Transverse colon (tissue), 4 donors: ENCODE results near the gene RNU6-1. TPM values are rescaled to one million over a fixed set of nuclear protein-coding genes. Genes with fewer than 3 reads are reported as not detected.

ENCODE experiments used
- DNase-seq: peaks from one replicate; pipeline ENCODE4 v3.0.0-alpha.2; 2019
- H3K27ac ChIP-seq, 4 donors: fragments of 200-600 bp; sonication (generic); 2 replicates each; pipeline ENCODE4 v1.5.1; 2016 to 2018; ENCODE audit warnings: inconsistent platforms in 4 of 4
- H3K27me3 ChIP-seq: fragments of 200-600 bp; sonication (generic); 2 replicates; pipeline ENCODE4 v1.5.1; 2017; ENCODE audit warnings: inconsistent platforms
- H3K36me3 ChIP-seq, 4 donors: fragments of 200-600 bp; sonication (generic); 2 replicates each; pipeline ENCODE4 v1.5.1; 2017 to 2019; ENCODE audit warnings: inconsistent platforms in 4 of 4
- H3K4me1 ChIP-seq, 4 donors: fragments of 200-600 bp; sonication (generic); 2 replicates each; pipeline ENCODE4 v1.5.1; 2017 to 2020; ENCODE audit warnings: inconsistent platforms in 4 of 4
- H3K4me3 ChIP-seq, 4 donors: fragments of 200-600 bp; sonication (generic); 1 replicate in 1 of 4; 2 replicates in 3 of 4; pipeline versions ENCODE4 v1.5.1 to v1.6.1; 2017 to 2019; ENCODE audit warnings: inconsistent platforms in 4 of 4
- H3K9me3 ChIP-seq, 2 donors: fragments of 200-600 bp; sonication (generic); 2 replicates each; pipeline ENCODE4 v1.5.1; 2017 to 2019; ENCODE audit warnings: inconsistent platforms in 2 of 2
- CTCF ChIP-seq, 5 experiments: fragments of 200-600 bp in 3 of 5; fragments of 450-650 bp in 2 of 5; sonication (generic) in 3 of 5; IDR thresholded peaks; 1 replicate in 2 of 5; 2 replicates in 3 of 5; pipeline ENCODE4 v1.5.1; 2016 to 2017; ENCODE audit warnings: antibody characterized with exemption in 5 of 5, inconsistent platforms in 3 of 5, mild to moderate bottlenecking in 2 of 5, moderate library complexity in 1 of 5
- EP300 ChIP-seq: sonication (generic); formaldehyde crosslinking; IDR thresholded peaks from one replicate; pipeline ENCODE4 v1.6.1; 2017; ENCODE audit warnings: antibody characterized with exemption, low read depth
- POLR2A ChIP-seq: fragments of 450-650 bp; IDR thresholded peaks from one replicate; pipeline ENCODE4 v1.6.1; 2016; ENCODE audit warnings: antibody characterized with exemption, mild to moderate bottlenecking, moderate library complexity
- POLR2AphosphoS5 ChIP-seq, 3 donors: sonication (generic); formaldehyde crosslinking; IDR thresholded peaks; one replicate each; pipeline ENCODE4 v1.6.1; 2016; ENCODE audit warnings: antibody characterized with exemption in 3 of 3
- WGBS, 2 donors: methylation state at CpG; one replicate each; pipeline ENCODE4 v1.1.5; 2018; ENCODE audit warnings: low coverage in 1 of 2; 5-methylcytosine and 5-hydroxymethylcytosine counted together
- in situ Hi-C, 4 donors: fragments of 200-750 bp; cut with MboI; loops; one replicate each; pipeline versions ENCODE4 v1.15.0 to v1.15.1; 2017; ENCODE audit warnings: low sequenced_read_pairs in 3 of 4, low pct_ligation_motif_present in 1 of 4, low pct_unique_long_range_greater_than_20kb in 1 of 4
- intact Hi-C: fragments of 100-400 bp; cut with DNase I; formaldehyde crosslinking; loops from one replicate; pipeline ENCODE4 v1.15.1; 2023; ENCODE audit warnings: low total_unique reads
- total RNA-seq, 4 donors: library from RNA; depleted of rRNA; stranded (reverse); fragments of >200 nt; gene quantifications; one replicate each; pipeline ENCODE4 v1.1.0, GENCODE V29; 2016

RNU6-1 gene
- total RNA-seq, 4 donors from 2014 or later = not detected

- H3K9me3 ChIP-seq = no peaks in the 10 kb centered on the region
- no peaks in the 10 kb centered on the region for H3K36me3 ChIP-seq
- intact Hi-C loops = no loop called here
- in situ Hi-C loops = loop anchor here in 1 of 4 donors (25.0 kb wide), 1 partner anchor 345 kb away; no protein-coding TSS in a partner anchor
- TF ChIP-seq POLR2A (no peak), POLR2AphosphoS5 (IDR thresholded peaks at IDR 0.05) (no peak), CTCF (IDR thresholded peaks at IDR 0.05) (no peak), EP300 (no peak)
- 87% methylated on average over 5 of the region's 5 CpGs; no CpG with 5 or more reads in 1 of the 2 donors for WGBS, 2 donors
- H3K27ac ChIP-seq = no peak overlapping the region
- no peaks in the 10 kb centered on the region for H3K4me1 ChIP-seq
- DNase-seq = no peak
- H3K4me3 ChIP-seq = no peak overlapping the region
- no peaks in the 10 kb centered on the region for H3K27me3 ChIP-seq
Observed at GRCh38 chr15:67807141-67807540, 32.7 kb downstream of the RNU6-1 start.

- TF ChIP-seq POLR2AphosphoS5 (IDR thresholded peaks at IDR 0.05) (no peak), EP300 (no peak), CTCF (IDR thresholded peaks at IDR 0.05) (no peak), POLR2A (no peak)
- no peaks in the 10 kb centered on the region for H3K9me3 ChIP-seq
- H3K27ac ChIP-seq = no peak overlapping the region
- in situ Hi-C loops = loop anchor here in 1 of 4 donors (25.0 kb wide), 1 partner anchor 344 kb away; no protein-coding TSS in a partner anchor
- H3K27me3 ChIP-seq = no peaks in the 10 kb centered on the region
- intact Hi-C loops = no loop called here
- no peaks in the 10 kb centered on the region for H3K4me1 ChIP-seq
- 95% methylated on average over 18 of the region's 18 CpGs; no CpG with 5 or more reads in 1 of the 2 donors for WGBS, 2 donors
- DNase-seq = no peak
- no peaks in the 10 kb centered on the region for H3K36me3 ChIP-seq
- no peak overlapping the region for H3K4me3 ChIP-seq
Observed at GRCh38 chr15:67806536-67806935, 33.3 kb downstream of the RNU6-1 start.

GRCh38 chr15:67805666-67806516, 34.0 kb downstream of the RNU6-1 start:
- Histone ChIP-seq H3K4me1 (no peaks in the 10 kb centered on the region), H3K36me3 (no peaks in the 10 kb centered on the region), H3K27ac (no peak overlapping the region), H3K9me3 (no peaks in the 10 kb centered on the region), H3K27me3 (no peaks in the 10 kb centered on the region), H3K4me3 (no peak overlapping the region)
- intact Hi-C loops (no loop called here), in situ Hi-C loops (loop anchor here in 1 of 4 donors (25.0 kb wide), 1 partner anchor 344 kb away; no protein-coding TSS in a partner anchor)
- no peak for DNase-seq
- WGBS, 2 donors = 89 to 100% methylated on average over 2 to 16 of the region's 16 CpGs
- TF ChIP-seq EP300 (no peak), CTCF (IDR thresholded peaks at IDR 0.05) (no peak), POLR2AphosphoS5 (IDR thresholded peaks at IDR 0.05) (no peak), POLR2A (no peak)

- Histone ChIP-seq H3K4me3 (no peak overlapping the region), H3K9me3 (no peaks in the 10 kb centered on the region), H3K36me3 (no peaks in the 10 kb centered on the region), H3K4me1 (no peaks in the 10 kb centered on the region), H3K27me3 (no peaks in the 10 kb centered on the region), H3K27ac (no peak overlapping the region)
- WGBS, 2 donors = 91% methylated on average over 13 of the region's 17 CpGs; no CpG with 5 or more reads in 1 of the 2 donors
- in situ Hi-C loops = loop anchor here in 1 of 4 donors (25.0 kb wide), 1 partner anchor 343 kb away; no protein-coding TSS in a partner anchor
- no peak for TF ChIP-seq CTCF (IDR thresholded peaks at IDR 0.05)
- no peak for TF ChIP-seq EP300
- TF ChIP-seq POLR2A = no peak
- TF ChIP-seq POLR2AphosphoS5 (IDR thresholded peaks at IDR 0.05) = no peak
- no peak for DNase-seq
- intact Hi-C loops = no loop called here
Observed at GRCh38 chr15:67805008-67805665, 34.7 kb downstream of the RNU6-1 start.
